HepG2 (cell line): ENCODE results near the gene MPST. TPM values are rescaled to one million over a fixed set of nuclear protein-coding genes. Genes with fewer than 3 reads are reported as not detected.

Experiments
- ATAC-seq: fragments of 200-7000 bp; cut with Tn5 transposase; 3 replicates; pipeline ENCODE4 v1.9.1; 2020; ENCODE audit warnings: mild to moderate bottlenecking, moderate library complexity
- BruUV-seq: library from RNA; stranded (reverse); fragments of 400-500 nt; replicated peaks from 2 replicates; lab custom pipeline; 2021; lab: Mats Ljungman, UMichigan
- CTCF ChIA-PET: fragments of 300-600 bp; formaldehyde crosslinking; extraction: SDS; loops from one replicate; lab custom pipeline; 2021; ENCODE audit warnings: low total read pairs, inconsistent platforms, low intra/inter-chr PET ratio; lab: Yijun Ruan, JAX
- POLR2A ChIA-PET: fragments of 350-600 bp; sonication (Branson Sonifier 250); formaldehyde crosslinking; loops from one replicate; lab custom pipeline; 2020; ENCODE audit warnings: antibody characterized with exemption, inconsistent platforms; lab: Yijun Ruan, JAX
- DNase-seq: peaks from one replicate; pipeline ENCODE4 v3.0.0-alpha.2; 2015; ENCODE audit warnings: low spot score
- FAIRE-seq: peaks from 3 replicates; lab custom pipeline; 2011; peaks lifted over from hg19 to GRCh38; lab: Jason Lieb, UNC
- H2AFZ ChIP-seq: one replicate; pipeline ENCODE4 v1.6.1; 2011; ENCODE audit warnings: low read length, inconsistent platforms
- H3K27ac ChIP-seq: fragments of 300-600 bp; 3 replicates; pipeline ENCODE4 v1.8.0; 2011; ENCODE audit warnings: mixed run types, mild to moderate bottlenecking, mixed read lengths, low read length, inconsistent platforms; ENCODE audit not compliant: insufficient read depth; ENCODE audit errors: extremely low read length
- H3K27me3 ChIP-seq, 2 experiments: fragments of 200-600 bp in 1 of 2; 2 replicates in 1 of 2; 3 replicates in 1 of 2; pipeline versions ENCODE4 v1.6.0 to v1.8.0; 2011; ENCODE audit warnings: low read length in 2 of 2, mild to moderate bottlenecking in 2 of 2, moderate library complexity in 2 of 2, inconsistent platforms in 1 of 2; ENCODE audit not compliant: insufficient read depth in 2 of 2, control insufficient read depth in 1 of 2
- H3K36me3 ChIP-seq, 2 experiments: fragments of 200-600 bp in 1 of 2; replicated peaks in 1 of 2; 2 replicates in 1 of 2; 3 replicates in 1 of 2; pipeline versions ENCODE4 v1.5.1 to v1.8.0; 2011; ENCODE audit warnings: low read length in 2 of 2, inconsistent platforms in 1 of 2; ENCODE audit not compliant: insufficient read depth in 2 of 2, control insufficient read depth in 1 of 2
- H3K4me1 ChIP-seq: 2 replicates; pipeline ENCODE4 v1.5.1; 2012; ENCODE audit warnings: low read length, inconsistent platforms; ENCODE audit not compliant: insufficient read depth
- H3K4me2 ChIP-seq: 2 replicates; pipeline ENCODE4 v1.6.0; 2011; ENCODE audit warnings: low read depth, low read length, inconsistent platforms
- H3K4me3 ChIP-seq, 3 experiments: fragments of 200-600 bp in 1 of 3; sonication (generic), shearing (Covaris generic) in 1 of 3; replicated peaks in 1 of 3; 2 replicates each; pipeline ENCODE4 v1.5.1; 2011 to 2016; ENCODE audit warnings: low read length in 3 of 3, inconsistent platforms in 2 of 3, low read depth in 2 of 3, mild to moderate bottlenecking in 2 of 3, control low read depth in 1 of 3, mixed read lengths in 1 of 3; ENCODE audit not compliant: insufficient read depth in 1 of 3
- H3K79me2 ChIP-seq: one replicate; pipeline ENCODE4 v1.6.1; 2011; ENCODE audit warnings: low read length, inconsistent platforms; ENCODE audit not compliant: insufficient read depth
- H3K9ac ChIP-seq: 2 replicates; pipeline ENCODE4 v1.6.0; 2011; ENCODE audit warnings: mild to moderate bottlenecking, low read depth, low read length, inconsistent platforms; ENCODE audit not compliant: insufficient read depth
- H3K9me3 ChIP-seq: 2 replicates; pipeline ENCODE4 v1.5.1; 2012; ENCODE audit warnings: mild to moderate bottlenecking, low read length
- H4K20me1 ChIP-seq: 2 replicates; pipeline ENCODE4 v1.6.0; 2011; ENCODE audit warnings: inconsistent platforms, mild to moderate bottlenecking, low read length, moderate library complexity; ENCODE audit not compliant: insufficient read depth
- CREB1 ChIP-seq, 2 experiments: fragments of 450-650 bp in 1 of 2; IDR thresholded peaks; 2 replicates each; pipeline ENCODE4 v1.6.1; 2016 to 2017; ENCODE audit warnings: control low read depth in 1 of 2, mild to moderate bottlenecking in 1 of 2, missing compliant biosample characterization in 1 of 2, missing genetic modification characterization in 1 of 2
- GPN1 ChIP-seq: sonication (generic); formaldehyde crosslinking; IDR thresholded peaks from 2 replicates; pipeline ENCODE4 v1.5.1; 2020; ENCODE audit warnings: missing genetic modification reagents, borderline replicate concordance
- SMAD1 ChIP-seq: sonication (generic); formaldehyde crosslinking; IDR thresholded peaks from 2 replicates; pipeline ENCODE4 v1.4.0; 2020; ENCODE audit warnings: missing genetic modification reagents, low read depth, mild to moderate bottlenecking, borderline replicate concordance
- ZBTB39 ChIP-seq: sonication (generic); formaldehyde crosslinking; IDR thresholded peaks from 2 replicates; pipeline ENCODE4 v1.5.0; 2020; ENCODE audit warnings: missing genetic modification reagents
- ZNF354B ChIP-seq: sonication (generic); formaldehyde crosslinking; IDR thresholded peaks from 2 replicates; pipeline ENCODE4 v1.8.0; 2022; ENCODE audit warnings: mild to moderate bottlenecking, missing genetic modification reagents
- ZNF768 ChIP-seq: sonication (generic); formaldehyde crosslinking; IDR thresholded peaks from 2 replicates; pipeline ENCODE4 v1.4.0; 2020; ENCODE audit warnings: missing genetic modification reagents
- WGBS: methylation state at CpG from one replicate; pipeline ENCODE4 v1.1.6; 2017; ENCODE audit warnings: low lambda C conversion rate; 5-methylcytosine and 5-hydroxymethylcytosine counted together
- in situ Hi-C: cut with HindIII; loops from 2 replicates; pipeline ENCODE4 v1.10.0; 2017; ENCODE audit warnings: low pct_unique_long_range_greater_than_20kb; ENCODE audit not compliant: extremely low pct_ligation_motif_present
- intact Hi-C: fragments of 100-400 bp; cut with micrococcal nuclease; formaldehyde crosslinking; loops from one replicate; pipeline ENCODE4 v1.10.0; 2022; ENCODE audit not compliant: unreplicated experiment
- polyA plus RNA-seq, 8 experiments: library from polyadenylated mRNA; depleted of rRNA in 3 of 8; stranded (reverse) in 7 of 8; unstranded in 1 of 8; fragments of >200 nt; fragmentation: Illumina TruSeq in 4 of 8; extraction: Trizol in 4 of 8; gene quantifications; 2 replicates each; pipeline versions ENCODE4 v1.2.1 to v1.2.3, GENCODE V29; 2011 to 2016; ENCODE audit warnings: low read depth in 4 of 8, missing spikeins in 1 of 8, mixed read lengths in 1 of 8; ENCODE audit not compliant: insufficient read depth in 1 of 8
- total RNA-seq, 5 experiments: library from RNA; depleted of rRNA; stranded (reverse); fragments of >200 nt; fragmentation: Illumina TruSeq; extraction: Trizol; gene quantifications; 2 replicates each; pipeline ENCODE4 v1.2.3, GENCODE V29; 2016; ENCODE audit warnings: low read depth in 1 of 5
- TF ChIP-seq, protein P1 (sequence below): sonication (generic); formaldehyde crosslinking; IDR thresholded peaks from 2 replicates; pipeline ENCODE4 v1.5.0; 2020; ENCODE audit warnings: mild to moderate bottlenecking, missing genetic modification reagents

MPST gene
- total and polyA plus RNA-seq, 2 of the 13 experiments (the other 11 are each of a cell fraction or from before 2014, with no cell fraction given), result 133 to 141 TPM

GRCh38 chr22:37054600-37055365 is 35.2 kb downstream of the MPST start:
- in situ Hi-C loops, result no loop called here
- H3K27me3 ChIP-seq, result peaks cover 0 to 9% of the 10 kb centered on the region in 2 experiments; a peak in 2 of 5 replicates
- no peak for DNase-seq
- no peak overlapping the region for H3K4me3 ChIP-seq
- H3K9me3 ChIP-seq, result no peaks in the 10 kb centered on the region
- no TSS peak for BruUV-seq
- CTCF ChIA-PET, result no interaction called here
- H3K36me3 ChIP-seq, result no peaks in the 10 kb centered on the region; a peak in 1 of 5 replicates
- no peak for ATAC-seq
- no peak overlapping the region for H3K27ac ChIP-seq
- no peak overlapping the region for H3K9ac ChIP-seq
- no peaks in the 10 kb centered on the region for H3K79me2 ChIP-seq
- no peak overlapping the region for H2AFZ ChIP-seq
- WGBS, result 79% methylated on average over 18 of the region's 20 CpGs
- H3K4me1 ChIP-seq, result peaks cover 57% of the 10 kb centered on the region
- intact Hi-C loops, result no loop called here
- POLR2A ChIA-PET, result interaction anchor here (0.8 to 2.2 kb wide), 4 partner anchors 10 to 36 kb away, joined by 3 to 6 read pairs (median 4); partner anchors contain the start of genes MPST and TST
- FAIRE-seq, result no peak
- TF ChIP-seq CREB1 (IDR thresholded peaks at IDR 0.05) (no peak), CREB1 (CRISPR knock-in tag; IDR thresholded peaks at IDR 0.05) (no peak), ZBTB39 (CRISPR knock-in tag) (no peak), ZNF354B (CRISPR knock-in tag) (no peak), GPN1 (CRISPR knock-in tag) (no peak), SMAD1 (no peak), ZNF768 (CRISPR knock-in tag) (peak; percentile 61)
- TF ChIP-seq, protein P1, sequence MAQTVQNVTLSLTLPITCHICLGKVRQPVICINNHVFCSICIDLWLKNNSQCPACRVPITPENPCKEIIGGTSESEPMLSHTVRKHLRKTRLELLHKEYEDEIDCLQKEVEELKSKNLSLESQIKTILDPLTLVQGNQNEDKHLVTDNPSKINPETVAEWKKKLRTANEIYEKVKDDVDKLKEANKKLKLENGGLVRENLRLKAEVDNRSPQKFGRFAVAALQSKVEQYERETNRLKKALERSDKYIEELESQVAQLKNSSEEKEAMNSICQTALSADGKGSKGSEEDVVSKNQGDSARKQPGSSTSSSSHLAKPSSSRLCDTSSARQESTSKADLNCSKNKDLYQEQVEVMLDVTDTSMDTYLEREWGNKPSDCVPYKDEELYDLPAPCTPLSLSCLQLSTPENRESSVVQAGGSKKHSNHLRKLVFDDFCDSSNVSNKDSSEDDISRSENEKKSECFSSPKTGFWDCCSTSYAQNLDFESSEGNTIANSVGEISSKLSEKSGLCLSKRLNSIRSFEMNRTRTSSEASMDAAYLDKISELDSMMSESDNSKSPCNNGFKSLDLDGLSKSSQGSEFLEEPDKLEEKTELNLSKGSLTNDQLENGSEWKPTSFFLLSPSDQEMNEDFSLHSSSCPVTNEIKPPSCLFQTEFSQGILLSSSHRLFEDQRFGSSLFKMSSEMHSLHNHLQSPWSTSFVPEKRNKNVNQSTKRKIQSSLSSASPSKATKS (CRISPR knock-in tag), result no peak
- H4K20me1 ChIP-seq, result no peaks in the 10 kb centered on the region
- H3K4me2 ChIP-seq, result no peak overlapping the region
